Prostate gland (tissue), 2 donors: ENCODE measurements around the gene DCP1A.

Experiments
- POLR2A ChIP-seq: fragments of 450-650 bp; IDR thresholded peaks from one replicate; pipeline ENCODE4 v1.6.1; 2016; ENCODE audit warnings: antibody characterized with exemption, mild to moderate bottlenecking
- POLR2AphosphoS5 ChIP-seq: sonication (generic); formaldehyde crosslinking; IDR thresholded peaks from one replicate; pipeline ENCODE4 v1.6.1; 2017; ENCODE audit warnings: antibody characterized with exemption
- TF ChIP-seq, protein P1 (sequence below), 4 experiments: fragments of 200-600 bp in 2 of 4; fragments of 450-650 bp in 2 of 4; sonication (generic) in 2 of 4; IDR thresholded peaks; 1 replicate in 3 of 4; 2 replicates in 1 of 4; pipeline ENCODE4 v1.5.1; 2016 to 2019; ENCODE audit warnings: antibody characterized with exemption in 4 of 4, mild to moderate bottlenecking in 2 of 4, moderate library complexity in 2 of 4

DNA sequence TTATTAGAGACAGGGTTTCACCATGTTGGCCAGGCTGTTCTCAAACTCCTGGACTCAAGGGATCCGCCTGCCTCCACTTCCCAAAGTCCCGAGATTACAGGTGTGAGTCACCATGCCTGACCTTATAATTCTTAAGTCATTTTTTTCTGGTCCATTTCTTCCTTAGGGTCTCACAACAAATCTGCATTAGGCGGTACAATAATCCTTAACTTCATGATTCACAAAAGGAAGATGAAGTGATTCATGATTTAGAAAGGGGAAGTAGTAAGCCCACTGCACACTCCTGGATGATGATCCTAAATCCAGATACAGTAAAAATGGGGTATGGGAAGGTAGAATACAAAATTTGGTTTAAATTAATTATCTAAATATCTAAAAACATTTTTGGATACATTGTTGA, 46.5 kb downstream of the DCP1A start:
- TF ChIP-seq, protein P1, sequence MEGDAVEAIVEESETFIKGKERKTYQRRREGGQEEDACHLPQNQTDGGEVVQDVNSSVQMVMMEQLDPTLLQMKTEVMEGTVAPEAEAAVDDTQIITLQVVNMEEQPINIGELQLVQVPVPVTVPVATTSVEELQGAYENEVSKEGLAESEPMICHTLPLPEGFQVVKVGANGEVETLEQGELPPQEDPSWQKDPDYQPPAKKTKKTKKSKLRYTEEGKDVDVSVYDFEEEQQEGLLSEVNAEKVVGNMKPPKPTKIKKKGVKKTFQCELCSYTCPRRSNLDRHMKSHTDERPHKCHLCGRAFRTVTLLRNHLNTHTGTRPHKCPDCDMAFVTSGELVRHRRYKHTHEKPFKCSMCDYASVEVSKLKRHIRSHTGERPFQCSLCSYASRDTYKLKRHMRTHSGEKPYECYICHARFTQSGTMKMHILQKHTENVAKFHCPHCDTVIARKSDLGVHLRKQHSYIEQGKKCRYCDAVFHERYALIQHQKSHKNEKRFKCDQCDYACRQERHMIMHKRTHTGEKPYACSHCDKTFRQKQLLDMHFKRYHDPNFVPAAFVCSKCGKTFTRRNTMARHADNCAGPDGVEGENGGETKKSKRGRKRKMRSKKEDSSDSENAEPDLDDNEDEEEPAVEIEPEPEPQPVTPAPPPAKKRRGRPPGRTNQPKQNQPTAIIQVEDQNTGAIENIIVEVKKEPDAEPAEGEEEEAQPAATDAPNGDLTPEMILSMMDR (IDR thresholded peaks at IDR 0.05), result no peak
- TF ChIP-seq POLR2AphosphoS5 (no peak), POLR2A (no peak)
